Measurements from ENCODE around the gene PDCD11.

The PDCD11 gene

DNA sequence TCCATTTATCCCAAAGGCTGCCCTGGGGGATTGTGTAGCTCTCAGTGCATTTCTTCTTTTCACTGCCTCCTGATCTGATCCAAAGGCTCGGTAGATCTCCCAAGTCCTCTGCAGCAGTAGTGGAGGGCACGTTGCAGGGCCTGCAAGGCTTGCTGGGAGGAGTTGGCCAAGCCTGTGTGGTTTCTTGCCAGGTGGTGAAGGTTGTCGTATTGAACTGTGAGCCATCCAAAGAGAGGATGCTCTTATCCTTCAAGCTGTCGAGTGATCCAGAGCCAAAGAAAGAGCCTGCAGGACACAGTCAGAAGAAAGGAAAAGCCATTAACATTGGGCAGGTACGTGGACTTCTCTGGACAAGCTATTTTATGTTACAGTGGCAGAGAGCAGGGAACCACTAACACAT is 21.2 kb downstream of the PDCD11 start:
- Histone ChIP-seq H3K36me3 (ENCODE audit: insufficient read depth, low read length) (peaks cover 89% of the 10 kb centered on the region), H3K27me3 (ENCODE audit: control insufficient read depth, insufficient read depth, low read length) (no peaks in the 10 kb centered on the region), H3K4me2 (ENCODE audit: low read length) (no peak overlapping the region), H3K9ac (ENCODE audit: low read depth, low read length) (no peak overlapping the region), H3K9me3 (replicated peaks; ENCODE audit: low read length) (no peaks in the 10 kb centered on the region), H3K4me3 (ENCODE audit: low read length) (no peak overlapping the region), H3K4me1 (ENCODE audit: control insufficient read depth, insufficient read depth, low read length) (no peaks in the 10 kb centered on the region)

DNA sequence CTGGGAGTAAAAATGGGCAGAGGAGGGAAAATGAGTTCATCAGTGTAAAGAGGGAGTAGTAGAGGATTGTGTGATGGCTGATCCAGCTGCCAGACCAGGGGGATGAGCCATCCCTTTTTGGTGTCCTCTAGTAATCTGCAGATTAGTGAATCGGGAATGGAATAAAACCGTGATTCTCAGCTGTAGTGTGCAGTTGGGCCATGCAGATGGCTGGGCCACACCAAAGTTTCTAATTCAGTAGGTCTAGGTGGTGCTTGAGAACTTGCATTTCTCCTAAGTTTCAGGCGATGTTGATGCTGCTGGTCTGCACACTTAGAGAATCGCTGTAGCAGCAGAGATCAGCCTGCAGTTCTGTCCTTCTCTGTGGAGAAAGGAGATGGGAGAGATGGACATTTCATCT is 22.7 kb downstream of the PDCD11 start:
- Histone ChIP-seq H3K9me3 (replicated peaks; ENCODE audit: low read length) (no peaks in the 10 kb centered on the region), H3K27me3 (ENCODE audit: control insufficient read depth, insufficient read depth, low read length) (no peaks in the 10 kb centered on the region), H3K4me1 (ENCODE audit: control insufficient read depth, insufficient read depth, low read length) (no peaks in the 10 kb centered on the region), H3K4me3 (ENCODE audit: low read length) (no peak overlapping the region), H3K9ac (ENCODE audit: low read depth, low read length) (no peak overlapping the region), H3K4me2 (ENCODE audit: low read length) (no peak overlapping the region), H3K36me3 (ENCODE audit: insufficient read depth, low read length) (peaks cover 89% of the 10 kb centered on the region)

- Histone ChIP-seq H3K27me3 (ENCODE audit: control insufficient read depth, insufficient read depth, low read length) (no peaks in the 10 kb centered on the region), H3K4me3 (ENCODE audit: low read length) (no peak overlapping the region), H3K36me3 (ENCODE audit: insufficient read depth, low read length) (peaks cover 80% of the 10 kb centered on the region), H3K9me3 (replicated peaks; ENCODE audit: low read length) (no peaks in the 10 kb centered on the region), H3K4me2 (ENCODE audit: low read length) (no peak overlapping the region), H3K9ac (ENCODE audit: low read depth, low read length) (no peak overlapping the region), H3K4me1 (ENCODE audit: control insufficient read depth, insufficient read depth, low read length) (no peaks in the 10 kb centered on the region)
These were observed 27.3 kb downstream of the PDCD11 start for GRCh38 chr10:103423748-103424147.

- Histone ChIP-seq H3K27me3 (ENCODE audit: control insufficient read depth, insufficient read depth, low read length) (no peaks in the 10 kb centered on the region), H3K36me3 (ENCODE audit: insufficient read depth, low read length) (peaks cover 85% of the 10 kb centered on the region)
These were observed 31.4 kb downstream of the PDCD11 start for GRCh38 chr10:103427866-103428265.

GRCh38 chr10:103428989-103429643 is 32.7 kb downstream of the PDCD11 start:
- no peak overlapping the region for H3K4me3 ChIP-seq (ENCODE audit: low read length)
- H3K36me3 ChIP-seq (ENCODE audit: insufficient read depth, low read length), result peaks cover 81% of the 10 kb centered on the region
- no peaks in the 10 kb centered on the region for H3K4me1 ChIP-seq (ENCODE audit: control insufficient read depth, insufficient read depth, low read length)
- H3K4me2 ChIP-seq (ENCODE audit: low read length), result no peak overlapping the region
- H3K9me3 ChIP-seq (replicated peaks; ENCODE audit: low read length), result no peaks in the 10 kb centered on the region
- no peak overlapping the region for H3K9ac ChIP-seq (ENCODE audit: low read depth, low read length)
- H3K27me3 ChIP-seq (ENCODE audit: control insufficient read depth, insufficient read depth, low read length), result no peaks in the 10 kb centered on the region

More at GRCh38 chr10:103427866-103428265, 31.4 kb downstream of the PDCD11 start:
- Histone ChIP-seq H3K4me1 (ENCODE audit: control insufficient read depth, insufficient read depth, low read length) (no peaks in the 10 kb centered on the region), H3K9ac (ENCODE audit: low read depth, low read length) (no peak overlapping the region), H3K9me3 (replicated peaks; ENCODE audit: low read length) (no peaks in the 10 kb centered on the region), H3K4me2 (ENCODE audit: low read length) (no peak overlapping the region), H3K4me3 (ENCODE audit: low read length) (no peak overlapping the region)

GRCh38 chr10:103429647-103430046 is 33.2 kb downstream of the PDCD11 start:
- no peak overlapping the region for H3K4me2 ChIP-seq (ENCODE audit: low read length)

GRCh38 chr10:103431902-103432301 is 35.5 kb downstream of the PDCD11 start:
- Histone ChIP-seq H3K4me3 (ENCODE audit: low read length) (no peak overlapping the region), H3K9me3 (replicated peaks; ENCODE audit: low read length) (no peaks in the 10 kb centered on the region), H3K9ac (ENCODE audit: low read depth, low read length) (no peak overlapping the region), H3K27me3 (ENCODE audit: control insufficient read depth, insufficient read depth, low read length) (no peaks in the 10 kb centered on the region), H3K4me1 (ENCODE audit: control insufficient read depth, insufficient read depth, low read length) (no peaks in the 10 kb centered on the region), H3K36me3 (ENCODE audit: insufficient read depth, low read length) (peaks cover 85% of the 10 kb centered on the region), H3K4me2 (ENCODE audit: low read length) (no peak overlapping the region)

More at GRCh38 chr10:103429647-103430046, 33.2 kb downstream of the PDCD11 start:
- Histone ChIP-seq H3K9ac (ENCODE audit: low read depth, low read length) (no peak overlapping the region), H3K4me1 (ENCODE audit: control insufficient read depth, insufficient read depth, low read length) (no peaks in the 10 kb centered on the region), H3K36me3 (ENCODE audit: insufficient read depth, low read length) (peaks cover 81% of the 10 kb centered on the region), H3K9me3 (replicated peaks; ENCODE audit: low read length) (no peaks in the 10 kb centered on the region), H3K27me3 (ENCODE audit: control insufficient read depth, insufficient read depth, low read length) (no peaks in the 10 kb centered on the region), H3K4me3 (ENCODE audit: low read length) (no peak overlapping the region)

DNA sequence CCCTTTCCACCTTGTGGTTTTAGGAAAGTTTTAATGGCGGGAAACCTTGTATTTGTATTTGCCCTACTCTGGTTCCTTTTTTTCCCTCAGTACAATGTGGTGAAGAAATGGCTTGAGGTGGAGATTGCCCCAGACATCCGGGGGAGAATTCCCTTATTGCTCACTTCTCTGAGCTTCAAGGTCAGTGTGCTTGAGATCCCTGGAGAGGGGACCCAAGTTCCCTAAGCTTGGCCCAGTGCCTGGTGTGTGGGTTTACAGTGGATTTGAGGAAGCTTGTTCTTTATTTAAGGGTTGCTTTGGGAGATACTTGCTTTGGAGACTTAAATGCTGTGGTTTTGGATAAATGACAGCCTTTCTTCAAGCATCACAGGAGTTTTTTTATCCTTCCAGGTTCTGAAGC is 37.4 kb downstream of the PDCD11 start:
- Histone ChIP-seq H3K27me3 (ENCODE audit: control insufficient read depth, insufficient read depth, low read length) (no peaks in the 10 kb centered on the region), H3K36me3 (ENCODE audit: insufficient read depth, low read length) (peaks cover 84% of the 10 kb centered on the region), H3K4me3 (ENCODE audit: low read length) (no peak overlapping the region)

GRCh38 chr10:103439776-103440175 is 43.4 kb downstream of the PDCD11 start:
- Histone ChIP-seq H3K4me2 (ENCODE audit: low read length) (no peak overlapping the region), H3K27me3 (ENCODE audit: control insufficient read depth, insufficient read depth, low read length) (no peaks in the 10 kb centered on the region), H3K9ac (ENCODE audit: low read depth, low read length) (no peak overlapping the region), H3K36me3 (ENCODE audit: insufficient read depth, low read length) (peaks cover 92% of the 10 kb centered on the region), H3K9me3 (replicated peaks; ENCODE audit: low read length) (no peaks in the 10 kb centered on the region), H3K4me1 (ENCODE audit: control insufficient read depth, insufficient read depth, low read length) (peaks cover 9% of the 10 kb centered on the region), H3K4me3 (ENCODE audit: low read length) (no peak overlapping the region)

More for the DNA sequence above, 37.4 kb downstream of the PDCD11 start:
- Histone ChIP-seq H3K4me1 (ENCODE audit: control insufficient read depth, insufficient read depth, low read length) (no peaks in the 10 kb centered on the region), H3K4me2 (ENCODE audit: low read length) (no peak overlapping the region), H3K9me3 (replicated peaks; ENCODE audit: low read length) (no peaks in the 10 kb centered on the region), H3K9ac (ENCODE audit: low read depth, low read length) (no peak overlapping the region)

DNA sequence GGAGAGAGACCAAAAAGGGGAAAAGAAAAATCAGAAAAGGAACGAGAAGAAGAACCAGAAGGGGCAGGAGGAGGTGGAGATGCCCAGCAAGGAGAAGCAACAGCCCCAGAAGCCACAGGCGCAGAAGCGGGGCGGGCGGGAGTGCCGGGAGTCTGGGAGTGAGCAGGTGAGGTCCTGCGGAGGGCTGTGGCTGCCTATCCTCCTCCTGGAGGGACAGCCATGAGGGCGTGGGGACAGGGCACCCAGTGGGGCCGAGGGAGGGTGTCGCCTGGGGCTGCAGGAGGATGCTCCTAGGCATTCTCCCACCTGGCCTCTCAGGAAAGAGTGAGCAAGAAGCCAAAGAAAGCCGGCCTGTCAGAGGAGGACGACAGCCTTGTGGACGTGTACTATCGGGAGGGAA is 44.0 kb downstream of the PDCD11 start:
- Histone ChIP-seq H3K9me3 (replicated peaks; ENCODE audit: low read length) (no peaks in the 10 kb centered on the region), H3K36me3 (ENCODE audit: insufficient read depth, low read length) (peaks cover 92% of the 10 kb centered on the region), H3K4me2 (ENCODE audit: low read length) (no peak overlapping the region), H3K9ac (ENCODE audit: low read depth, low read length) (no peak overlapping the region), H3K4me3 (ENCODE audit: low read length) (no peak overlapping the region), H3K4me1 (ENCODE audit: control insufficient read depth, insufficient read depth, low read length) (peaks cover 9% of the 10 kb centered on the region), H3K27me3 (ENCODE audit: control insufficient read depth, insufficient read depth, low read length) (no peaks in the 10 kb centered on the region)

GRCh38 chr10:103441206-103441605 is 44.8 kb downstream of the PDCD11 start:
- Histone ChIP-seq H3K9ac (ENCODE audit: low read depth, low read length) (no peak overlapping the region), H3K4me1 (ENCODE audit: control insufficient read depth, insufficient read depth, low read length) (peaks cover 17% of the 10 kb centered on the region), H3K36me3 (ENCODE audit: insufficient read depth, low read length) (peaks cover 92% of the 10 kb centered on the region), H3K9me3 (replicated peaks; ENCODE audit: low read length) (no peaks in the 10 kb centered on the region), H3K4me3 (ENCODE audit: low read length) (no peak overlapping the region), H3K4me2 (ENCODE audit: low read length) (no peak overlapping the region), H3K27me3 (ENCODE audit: control insufficient read depth, insufficient read depth, low read length) (no peaks in the 10 kb centered on the region)

GRCh38 chr10:103441611-103442010 is 45.2 kb downstream of the PDCD11 start:
- peaks cover 93% of the 10 kb centered on the region for H3K36me3 ChIP-seq (ENCODE audit: insufficient read depth, low read length)
- peaks cover 21% of the 10 kb centered on the region for H3K4me1 ChIP-seq (ENCODE audit: control insufficient read depth, insufficient read depth, low read length)
- H3K27me3 ChIP-seq (ENCODE audit: control insufficient read depth, insufficient read depth, low read length), result no peaks in the 10 kb centered on the region
- no peak overlapping the region for H3K4me2 ChIP-seq (ENCODE audit: low read length)
- H3K9me3 ChIP-seq (replicated peaks; ENCODE audit: low read length), result no peaks in the 10 kb centered on the region
- H3K9ac ChIP-seq (ENCODE audit: low read depth, low read length), result no peak overlapping the region
- no peak overlapping the region for H3K4me3 ChIP-seq (ENCODE audit: low read length)
